HG02610 (cell line): ENCODE results near the gene GJB4.
A peak's percentile ranks its signal among the peaks of the same experiment; 100 is the strongest.
"Not testable (repeated sequence)": the region's sequence is repeated elsewhere in the genome, so short reads cannot be mapped to it uniquely, and the experiment has no call there.

Source experiments
- ATAC-seq: cut with Tn5 transposase; IDR thresholded peaks from one replicate; pipeline ENCODE4 v1.9.1; 2021; ENCODE audit warnings: mild to moderate bottlenecking, moderate library complexity; ENCODE audit not compliant: unreplicated experiment

Gene GJB4

GRCh38 chr1:34794790-34795180 is 35.2 kb downstream of the GJB4 start:
- ATAC-seq: no peak

GRCh38 chr1:34795916-34796315 is 36.4 kb downstream of the GJB4 start:
- ATAC-seq: no peak

- peak; percentile 62 for ATAC-seq
Measured at GRCh38 chr1:34796990-34797389, 37.5 kb downstream of the GJB4 start.

- ATAC-seq: no peak
Measured at GRCh38 chr1:34800214-34800613, 40.7 kb downstream of the GJB4 start.

DNA sequence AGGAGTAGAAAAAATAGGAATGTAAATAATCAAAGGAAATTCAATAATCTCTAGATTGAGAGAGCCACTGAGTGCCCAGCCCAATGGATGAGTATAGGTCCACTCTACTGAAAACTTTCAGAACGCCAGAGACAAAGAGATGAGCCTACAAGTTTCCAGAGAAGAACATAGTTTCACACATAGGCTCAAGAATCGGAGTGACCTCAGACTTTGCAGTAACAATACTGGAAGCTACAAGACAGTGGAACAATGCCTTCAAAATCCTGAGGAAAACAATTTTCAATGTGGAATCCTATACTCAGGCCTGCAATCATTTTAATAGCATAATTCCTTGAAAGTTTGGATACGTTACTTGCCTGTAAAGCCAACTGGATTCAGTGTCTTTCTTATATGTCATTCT is 44.2 kb downstream of the GJB4 start:
- ATAC-seq: no peak

DNA sequence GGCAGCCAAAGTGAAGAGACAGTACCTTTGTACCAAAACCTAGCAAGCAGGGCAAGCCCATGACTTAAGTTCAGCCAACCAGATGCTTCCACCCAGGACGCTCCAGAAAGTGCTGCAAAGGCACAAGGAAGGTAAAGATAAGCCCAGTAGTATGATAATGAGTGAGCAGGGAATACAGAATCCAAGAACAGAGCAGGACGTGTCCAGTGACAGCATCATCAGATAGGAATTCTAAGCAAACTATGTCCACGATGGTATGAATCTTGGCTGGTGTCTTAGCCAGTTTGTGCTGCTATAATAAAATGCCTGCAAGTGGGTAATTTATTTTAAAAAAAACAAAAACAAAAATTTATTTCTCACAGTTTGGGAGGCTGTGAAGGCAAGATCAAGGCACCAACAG is 46.9 kb downstream of the GJB4 start:
- no peak for ATAC-seq

DNA sequence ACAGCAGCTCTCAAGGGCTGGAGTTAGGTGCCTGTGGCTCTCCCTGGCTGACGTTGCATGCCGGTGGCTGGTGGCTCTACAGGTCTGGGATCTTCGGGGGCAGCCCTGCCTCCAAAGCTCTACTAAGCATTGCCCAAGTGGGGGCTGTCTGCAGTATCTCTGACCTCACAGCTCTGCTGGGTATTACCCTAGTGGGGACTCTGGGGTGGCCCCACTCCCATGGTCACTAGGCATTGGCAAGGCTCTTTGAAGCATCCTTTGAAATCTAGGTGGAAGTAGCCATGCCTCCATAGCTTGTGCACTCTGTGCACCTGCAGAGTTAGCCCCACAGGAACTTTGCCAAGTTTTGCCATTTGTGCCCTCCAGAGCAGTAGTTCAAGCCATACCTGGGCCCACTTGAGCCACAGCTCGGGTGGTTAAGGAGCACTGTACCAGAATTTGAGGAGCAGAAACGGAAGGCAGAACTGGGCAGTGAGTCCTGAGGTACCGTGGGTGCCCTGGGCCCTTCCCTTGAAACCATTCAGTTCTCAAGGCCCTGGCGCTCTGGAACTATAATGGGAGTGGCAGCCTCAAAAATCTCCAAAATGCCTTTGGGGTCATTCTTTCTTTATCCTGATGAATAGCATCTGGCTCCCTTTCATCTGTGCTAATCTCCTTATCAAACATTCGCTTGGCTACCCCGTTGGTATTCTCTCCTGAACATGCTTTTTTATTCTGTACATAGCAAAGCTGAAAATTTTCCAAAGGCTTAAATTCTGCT is 48.7 kb downstream of the GJB4 start:
- no peak for ATAC-seq

- ATAC-seq: not testable (repeated sequence)
Measured at GRCh38 chr1:34810781-34811180, 51.2 kb downstream of the GJB4 start.
